Suppressor macrophage treated with lipopolysaccharide for 4 hours (primary cell): ENCODE data around the gene DMP1.

Source experiments
- DNase-seq: peaks from one replicate; pipeline ENCODE4 v3.0.0-alpha.2; 2020

The DMP1 gene

GRCh38 chr4:87649980-87650379, at the start of gene DMP1:
TSS of gene DMP1 (plus strand) at chr4:87650280. CDS start at chr4:87656493, 6,213 bp downstream.
- no peak for DNase-seq

- DNase-seq: peak; percentile 42
These were observed 48.7 kb upstream of the DMP1 start for GRCh38 chr4:87601361-87601760.

- DNase-seq: no peak
These were observed 41.9 kb upstream of the DMP1 start, which contains the start of gene DSPP for GRCh38 chr4:87608229-87608628. TSS of gene DSPP (plus strand) at chr4:87608529. CDS start at chr4:87610909, 2,380 bp downstream.

- DNase-seq: no peak
These were observed 35.7 kb upstream of the DMP1 start for GRCh38 chr4:87614292-87614890.

GRCh38 chr4:87616268-87616667, 33.8 kb upstream of the DMP1 start:
- no peak for DNase-seq

- no peak for DNase-seq
These were observed 30.0 kb upstream of the DMP1 start for GRCh38 chr4:87620086-87620485.

GRCh38 chr4:87620491-87620890, 29.6 kb upstream of the DMP1 start:
- no peak for DNase-seq

- no peak for DNase-seq
These were observed 27.8 kb upstream of the DMP1 start for GRCh38 chr4:87622303-87622702.

GRCh38 chr4:87624698-87625097, 25.4 kb upstream of the DMP1 start:
- peak; percentile 16 for DNase-seq

GRCh38 chr4:87631668-87632067, 18.4 kb upstream of the DMP1 start:
- no peak for DNase-seq

- DNase-seq: no peak
These were observed 17.6 kb upstream of the DMP1 start for GRCh38 chr4:87632469-87632868.

- DNase-seq: no peak
These were observed 16.8 kb upstream of the DMP1 start for GRCh38 chr4:87633243-87633642.

GRCh38 chr4:87644286-87644685, 5.8 kb upstream of the DMP1 start:
- DNase-seq: no peak

- no peak for DNase-seq
These were observed 858 bp downstream of the DMP1 start for GRCh38 chr4:87650938-87651337.

- no peak for DNase-seq
These were observed 1.9 kb downstream of the DMP1 start for GRCh38 chr4:87651941-87652340.

GRCh38 chr4:87654487-87655044, 4.5 kb downstream of the DMP1 start:
- DNase-seq: no peak

- no peak for DNase-seq
These were observed 7.4 kb downstream of the DMP1 start for GRCh38 chr4:87657525-87657924.

GRCh38 chr4:87659247-87659931, 9.3 kb downstream of the DMP1 start:
- DNase-seq: no peak

GRCh38 chr4:87662871-87663270, 12.8 kb downstream of the DMP1 start:
- no peak for DNase-seq

GRCh38 chr4:87669373-87669772, 19.3 kb downstream of the DMP1 start:
- DNase-seq: no peak

GRCh38 chr4:87677731-87678130, 27.7 kb downstream of the DMP1 start:
- peak; percentile 15 for DNase-seq

- DNase-seq: peak; percentile 62
These were observed 29.5 kb downstream of the DMP1 start for GRCh38 chr4:87679449-87680169.

GRCh38 chr4:87680271-87680670, 30.2 kb downstream of the DMP1 start:
- no peak for DNase-seq

GRCh38 chr4:87688316-87688715, 38.2 kb downstream of the DMP1 start:
- DNase-seq: peak; percentile 27
